ENCODE data around the gene SH3PXD2A.

Gene SH3PXD2A

GRCh38 chr10:103888113-103888841 lies 32.9 kb upstream of the SH3PXD2A start:
- Histone ChIP-seq H3K27ac (ENCODE audit: low read depth, low read length) (no peak overlapping the region), H2AK5ac (ENCODE audit: low read length) (no peak overlapping the region), H4K12ac (ENCODE audit: low read depth, low read length) (no peak overlapping the region), H3K4me1 (ENCODE audit: control insufficient read depth in 1 of 2, insufficient read depth in 2 of 2, low read length in 2 of 2) (peaks cover 0 to 4% of the 10 kb centered on the region in 2 experiments), H2AFZ (ENCODE audit: insufficient read depth, low read length, poor library complexity) (no peak overlapping the region), H3K79me2 (ENCODE audit: control insufficient read depth, insufficient read depth, low read length, poor library complexity) (no peaks in the 10 kb centered on the region), H3K14ac (ENCODE audit: low read length) (no peak overlapping the region), H3K4ac (ENCODE audit: low read depth, low read length) (no peak overlapping the region), H2BK12ac (ENCODE audit: low read length) (no peak overlapping the region), H2BK5ac (ENCODE audit: low read depth, low read length, poor library complexity) (no peak overlapping the region), H2BK120ac (ENCODE audit: insufficient read depth, low read length, poor library complexity) (no peak overlapping the region), H3K9ac (ENCODE audit: low read length) (no peak overlapping the region), H3K9me3 (ENCODE audit: insufficient read depth, low read depth, low read length) (peaks cover 2% of the 10 kb centered on the region), H3K79me1 (ENCODE audit: low read length) (no peaks in the 10 kb centered on the region), H3K36me3 (ENCODE audit: control insufficient read depth in 1 of 2, insufficient read depth in 2 of 2, low read length in 2 of 2) (peaks cover 2 to 5% of the 10 kb centered on the region in 2 experiments), H4K8ac (ENCODE audit: low read depth, low read length) (no peak overlapping the region), H3K18ac (ENCODE audit: low read length) (no peak overlapping the region), H3K4me2 (ENCODE audit: low read length) (no peak overlapping the region), H3K27me3 (ENCODE audit: insufficient read depth, low read length) (no peaks in the 10 kb centered on the region), H4K91ac (ENCODE audit: low read depth, low read length) (no peak overlapping the region), H3K23ac (ENCODE audit: low read length) (no peak overlapping the region), H3K4me3 (ENCODE audit: low read depth, low read length) (no peak overlapping the region)
- peak in 1 of 2 donors; percentile 70 for DNase-seq
- no CpG with 5 or more reads among the region's 6 CpGs for WGBS (ENCODE audit: extremely low coverage, insufficient coverage, insufficient read length)

DNA sequence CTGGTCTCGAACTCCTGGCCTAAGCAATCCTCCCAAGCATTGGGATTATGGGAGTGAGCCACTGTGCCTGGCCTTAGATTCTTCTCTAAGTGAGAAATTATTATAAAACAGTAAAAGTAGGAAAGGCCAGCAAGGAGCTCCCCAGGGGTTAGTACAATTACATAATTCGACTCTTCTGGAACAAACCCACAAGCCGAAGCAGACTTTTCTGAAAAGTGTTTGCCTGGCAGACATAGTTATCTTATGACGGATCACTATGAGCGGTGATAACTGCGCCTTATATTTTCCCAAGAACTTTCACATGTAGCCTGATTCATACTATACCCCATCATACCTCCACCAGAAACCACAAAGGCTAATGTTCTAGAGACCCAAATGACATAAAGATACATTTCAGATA lies 30.2 kb upstream of the SH3PXD2A start:
- no peak overlapping the region for H3K27ac ChIP-seq (ENCODE audit: low read depth, low read length)
- H3K23ac ChIP-seq (ENCODE audit: low read length), result no peak overlapping the region
- no peak overlapping the region for H2AFZ ChIP-seq (ENCODE audit: insufficient read depth, low read length, poor library complexity)
- WGBS (ENCODE audit: extremely low coverage, insufficient coverage, insufficient read length), result no CpG with 5 or more reads among the region's 6 CpGs
- H3K9ac ChIP-seq (ENCODE audit: low read length), result no peak overlapping the region
- H2BK120ac ChIP-seq (ENCODE audit: insufficient read depth, low read length, poor library complexity), result no peak overlapping the region
- no peak overlapping the region for H2AK5ac ChIP-seq (ENCODE audit: low read length)
- H2BK5ac ChIP-seq (ENCODE audit: low read depth, low read length, poor library complexity), result no peak overlapping the region
- no peaks in the 10 kb centered on the region for H3K79me2 ChIP-seq (ENCODE audit: control insufficient read depth, insufficient read depth, low read length, poor library complexity)
- no peak overlapping the region for H3K18ac ChIP-seq (ENCODE audit: low read length)
- peaks cover 11% of the 10 kb centered on the region for H3K79me1 ChIP-seq (ENCODE audit: low read length)
- H2BK12ac ChIP-seq (ENCODE audit: low read length), result no peak overlapping the region
- no peak overlapping the region for H4K91ac ChIP-seq (ENCODE audit: low read depth, low read length)
- no peak overlapping the region for H4K12ac ChIP-seq (ENCODE audit: low read depth, low read length)
- no peak overlapping the region for H3K4me2 ChIP-seq (ENCODE audit: low read length)
- H3K14ac ChIP-seq (ENCODE audit: low read length), result no peak overlapping the region
- no peaks in the 10 kb centered on the region for H3K27me3 ChIP-seq (ENCODE audit: insufficient read depth, low read length)
- H3K4me1 ChIP-seq (ENCODE audit: control insufficient read depth in 1 of 2, insufficient read depth in 2 of 2, low read length in 2 of 2), result peaks cover 10 to 20% of the 10 kb centered on the region in 2 experiments
- no peak for DNase-seq
- H3K36me3 ChIP-seq (ENCODE audit: control insufficient read depth in 1 of 2, insufficient read depth in 2 of 2, low read length in 2 of 2), result peaks cover 0 to 5% of the 10 kb centered on the region in 2 experiments
- H3K4ac ChIP-seq (ENCODE audit: low read depth, low read length), result no peak overlapping the region
- no peak overlapping the region for H4K8ac ChIP-seq (ENCODE audit: low read depth, low read length)
- H3K9me3 ChIP-seq (ENCODE audit: insufficient read depth, low read depth, low read length), result peaks cover 2% of the 10 kb centered on the region
- H3K4me3 ChIP-seq (ENCODE audit: low read depth, low read length), result no peak overlapping the region

GRCh38 chr10:103884681-103885139 lies 29.3 kb upstream of the SH3PXD2A start:
- WGBS (ENCODE audit: extremely low coverage, insufficient coverage, insufficient read length), result no CpG with 5 or more reads among the region's 3 CpGs
- H3K14ac ChIP-seq (ENCODE audit: low read length), result no peak overlapping the region
- peak; percentile 67 to 87 for DNase-seq
- H2AK5ac ChIP-seq (ENCODE audit: low read length), result no peak overlapping the region
- no peak overlapping the region for H2BK12ac ChIP-seq (ENCODE audit: low read length)
- no peak overlapping the region for H4K8ac ChIP-seq (ENCODE audit: low read depth, low read length)
- H3K27ac ChIP-seq (ENCODE audit: low read depth, low read length), result no peak overlapping the region
- no peaks in the 10 kb centered on the region for H3K79me2 ChIP-seq (ENCODE audit: control insufficient read depth, insufficient read depth, low read length, poor library complexity)
- no peaks in the 10 kb centered on the region for H3K27me3 ChIP-seq (ENCODE audit: insufficient read depth, low read length)
- H4K12ac ChIP-seq (ENCODE audit: low read depth, low read length), result no peak overlapping the region
- H3K79me1 ChIP-seq (ENCODE audit: low read length), result peaks cover 20% of the 10 kb centered on the region
- peaks cover 2% of the 10 kb centered on the region for H3K9me3 ChIP-seq (ENCODE audit: insufficient read depth, low read depth, low read length)
- peaks cover 0 to 5% of the 10 kb centered on the region in 2 experiments for H3K36me3 ChIP-seq (ENCODE audit: control insufficient read depth in 1 of 2, insufficient read depth in 2 of 2, low read length in 2 of 2)
- peaks cover 19 to 25% of the 10 kb centered on the region in 2 experiments for H3K4me1 ChIP-seq (ENCODE audit: control insufficient read depth in 1 of 2, insufficient read depth in 2 of 2, low read length in 2 of 2)
- no peak overlapping the region for H3K9ac ChIP-seq (ENCODE audit: low read length)
- no peak overlapping the region for H3K23ac ChIP-seq (ENCODE audit: low read length)
- no peak overlapping the region for H3K4me3 ChIP-seq (ENCODE audit: low read depth, low read length)
- no peak overlapping the region for H2BK120ac ChIP-seq (ENCODE audit: insufficient read depth, low read length, poor library complexity)
- H2BK5ac ChIP-seq (ENCODE audit: low read depth, low read length, poor library complexity), result no peak overlapping the region
- peak overlapping the region; percentile 7 for H3K18ac ChIP-seq (ENCODE audit: low read length)
- H3K4ac ChIP-seq (ENCODE audit: low read depth, low read length), result no peak overlapping the region
- H2AFZ ChIP-seq (ENCODE audit: insufficient read depth, low read length, poor library complexity), result peak overlapping the region; percentile 8
- no peak overlapping the region for H4K91ac ChIP-seq (ENCODE audit: low read depth, low read length)
- no peak overlapping the region for H3K4me2 ChIP-seq (ENCODE audit: low read length)

GRCh38 chr10:103882285-103883007 lies 27.1 kb upstream of the SH3PXD2A start:
- Histone ChIP-seq H3K9me3 (ENCODE audit: insufficient read depth, low read depth, low read length) (peaks cover 2% of the 10 kb centered on the region), H3K14ac (ENCODE audit: low read length) (peak overlapping the region; percentile 30), H2AFZ (ENCODE audit: insufficient read depth, low read length, poor library complexity) (no peak overlapping the region), H3K27me3 (ENCODE audit: insufficient read depth, low read length) (no peaks in the 10 kb centered on the region), H2BK5ac (ENCODE audit: low read depth, low read length, poor library complexity) (peak overlapping the region; percentile 3), H3K27ac (ENCODE audit: low read depth, low read length) (peak overlapping the region; percentile 75), H4K91ac (ENCODE audit: low read depth, low read length) (peak overlapping the region; percentile 44), H2BK120ac (ENCODE audit: insufficient read depth, low read length, poor library complexity) (peak overlapping the region; percentile 27), H3K4me2 (ENCODE audit: low read length) (no peak overlapping the region), H2AK5ac (ENCODE audit: low read length) (peak overlapping the region; percentile 6), H3K4me3 (ENCODE audit: low read depth, low read length) (no peak overlapping the region), H3K18ac (ENCODE audit: low read length) (peak overlapping the region; percentile 28), H4K8ac (ENCODE audit: low read depth, low read length) (peak overlapping the region; percentile 2), H3K36me3 (ENCODE audit: control insufficient read depth in 1 of 2, insufficient read depth in 2 of 2, low read length in 2 of 2) (peaks cover 0 to 3% of the 10 kb centered on the region in 2 experiments), H3K23ac (ENCODE audit: low read length) (no peak overlapping the region), H3K79me2 (ENCODE audit: control insufficient read depth, insufficient read depth, low read length, poor library complexity) (no peaks in the 10 kb centered on the region), H4K12ac (ENCODE audit: low read depth, low read length) (no peak overlapping the region), H3K4ac (ENCODE audit: low read depth, low read length) (no peak overlapping the region), H3K4me1 (ENCODE audit: control insufficient read depth in 1 of 2, insufficient read depth in 2 of 2, low read length in 2 of 2) (peaks cover 30 to 36% of the 10 kb centered on the region in 2 experiments), H2BK12ac (ENCODE audit: low read length) (peak overlapping the region; percentile 95), H3K9ac (ENCODE audit: low read length) (no peak overlapping the region), H3K79me1 (ENCODE audit: low read length) (peaks cover 30% of the 10 kb centered on the region)
- WGBS (ENCODE audit: extremely low coverage, insufficient coverage, insufficient read length), result no CpG with 5 or more reads among the region's 8 CpGs
- DNase-seq, result peak in 1 of 2 donors; percentile 13

Measured in trophoblast cell (in vitro differentiated cells and primary cell).